A549 (cell line): ENCODE data around the gene CACNA1E. TPM values are rescaled to one million over a fixed set of nuclear protein-coding genes. Genes with fewer than 3 reads are reported as not detected.

ENCODE experiments used
- ATAC-seq, 2 experiments: fragments of 200-7000 bp in 1 of 2; fragments of >200 bp in 1 of 2; cut with Nextera tagmentation in 1 of 2; cut with Tn5 transposase in 1 of 2; 3 replicates each; pipeline versions ENCODE4 v1.8.0 to v1.9.1; 2018 to 2020; ENCODE audit warnings: mild to moderate bottlenecking in 1 of 2, moderate library complexity in 1 of 2
- CTCF ChIA-PET: fragments of 300-600 bp; sonication (Branson Sonifier 250); formaldehyde crosslinking; extraction: SDS; loops from one replicate; lab custom pipeline; 2021; ENCODE audit warnings: antibody characterized with exemption, inconsistent platforms; lab: Yijun Ruan, JAX
- POLR2A ChIA-PET: fragments of 350-600 bp; formaldehyde crosslinking; extraction: SDS; loops from one replicate; lab custom pipeline; 2021; ENCODE audit warnings: antibody characterized with exemption, inconsistent platforms; lab: Yijun Ruan, JAX
- DNase-seq, 2 experiments: peaks; one replicate each; pipeline versions ENCODE4 v3.0.0 to v3.0.0-alpha.2; 2011 to 2016; ENCODE audit warnings: low read depth in 1 of 2, low spot score in 1 of 2
- FAIRE-seq: peaks from 2 replicates; lab custom pipeline; 2011; peaks lifted over from hg19 to GRCh38; lab: Jason Lieb, UNC
- H3K27ac ChIP-seq, 2 experiments: fragments of >200 bp; sonication (Bioruptor Twin); formaldehyde crosslinking; 3 replicates each; pipeline ENCODE4 v1.5.1; 2016 to 2017
- H3K4me1 ChIP-seq: fragments of >200 bp; sonication (Bioruptor Twin); formaldehyde crosslinking; 3 replicates; pipeline ENCODE4 v1.6.1; 2016
- H3K4me2 ChIP-seq: fragments of >200 bp; sonication (Bioruptor Twin); formaldehyde crosslinking; 3 replicates; pipeline ENCODE4 v1.6.1; 2016
- H3K4me3 ChIP-seq: fragments of >200 bp; sonication (Bioruptor Twin); formaldehyde crosslinking; 3 replicates; pipeline ENCODE4 v1.5.1; 2016
- H3K9me3 ChIP-seq: fragments of >200 bp; sonication (Bioruptor Twin); formaldehyde crosslinking; 3 replicates; pipeline ENCODE4 v1.6.1; 2016
- CBX2 ChIP-seq: fragments of 200-600 bp; sonication (generic); IDR thresholded peaks from 2 replicates; pipeline ENCODE4 v1.6.1; 2016; ENCODE audit warnings: low read depth, mild to moderate bottlenecking, borderline replicate concordance
- E2F6 ChIP-seq: IDR thresholded peaks from 2 replicates; pipeline ENCODE4 v1.6.1; 2012; ENCODE audit warnings: low read depth, borderline replicate concordance
- FOXS1 ChIP-seq: fragments of 250-450 bp; sonication (Bioruptor Pico); IDR thresholded peaks from 2 replicates; pipeline ENCODE4 v1.5.0; 2020; ENCODE audit warnings: mild to moderate bottlenecking, moderate library complexity
- HOXB13 ChIP-seq: fragments of 250-450 bp; sonication (Bioruptor Pico); IDR thresholded peaks from 2 replicates; pipeline ENCODE4 v1.5.0; 2020; ENCODE audit warnings: low read depth, mild to moderate bottlenecking, moderate library complexity
- HOXB5 ChIP-seq: fragments of 250-450 bp; sonication (Bioruptor Pico); IDR thresholded peaks from 2 replicates; pipeline ENCODE4 v1.5.0; 2020; ENCODE audit warnings: mild to moderate bottlenecking, moderate library complexity
- MAFK ChIP-seq: fragments of 450-650 bp; IDR thresholded peaks from 2 replicates; pipeline ENCODE4 v1.6.1; 2014; ENCODE audit not compliant: partially characterized antibody
- POLR2AphosphoS2 ChIP-seq: conservative IDR thresholded peaks from 2 replicates; pipeline ENCODE4 v1.6.1; 2012; ENCODE audit warnings: low read length, improper control_type of control experiment, inconsistent platforms
- REST ChIP-seq: fragments of 200-600 bp; sonication (generic); IDR thresholded peaks from 2 replicates; pipeline ENCODE4 v1.6.1; 2016; ENCODE audit warnings: antibody characterized with exemption, mild to moderate bottlenecking, moderate library complexity
- RNF2 ChIP-seq: fragments of 200-600 bp; sonication (generic); IDR thresholded peaks from 2 replicates; pipeline ENCODE4 v1.6.1; 2016; ENCODE audit warnings: low read depth, mild to moderate bottlenecking, antibody characterized with exemption, moderate library complexity, borderline replicate concordance
- WGBS: methylation state at CpG from one replicate; pipeline ENCODE4 v1.1.6; 2017; ENCODE audit errors: missing lambda C conversion rate; 5-methylcytosine and 5-hydroxymethylcytosine counted together
- polyA plus RNA-seq, 4 experiments: library from polyadenylated mRNA; depleted of rRNA in 3 of 4; stranded (reverse); fragments of >200 nt; fragmentation: RNase III in 1 of 4; extraction: RNeasy Plus Mini Kit Qiagen cat#74134 plus additional on column Dnase treatment in 1 of 4; gene quantifications; 2 replicates in 3 of 4; 3 replicates in 1 of 4; pipeline ENCODE4 v1.2.3, GENCODE V29; 2011 to 2017
- TF ChIP-seq, protein P1 (sequence below): IDR thresholded peaks from 2 replicates; pipeline ENCODE4 v1.6.1; 2012
- TF ChIP-seq, protein P2 (sequence below): fragments of >200 bp; sonication (Bioruptor Twin); formaldehyde crosslinking; IDR thresholded peaks from 3 replicates; pipeline ENCODE4 v1.5.1; 2016
- TF ChIP-seq, protein P3 (sequence below): fragments of 250-450 bp; sonication (Bioruptor Pico); IDR thresholded peaks from 2 replicates; pipeline ENCODE4 v1.5.0; 2020; ENCODE audit warnings: low read depth, mild to moderate bottlenecking, moderate library complexity

CACNA1E gene
- polyA plus RNA-seq, 2 of the 4 experiments (the other 2 are of a cell fraction): 0.01 TPM; not detected in 1

- H3K4me2 ChIP-seq: peak overlapping the region; percentile 59; the same call in 1 of the 3 replicates
- no peaks in the 10 kb centered on the region for H3K9me3 ChIP-seq
- ATAC-seq: no peak
- DNase-seq: no peak
- no peak for TF ChIP-seq HOXB5 (CRISPR knock-in tag)
- H3K4me1 ChIP-seq: no peaks in the 10 kb centered on the region
- ChIA-PET CTCF (interaction anchor here (1.0 kb wide), 1 partner anchor 601 kb away, joined by 3 read pairs; no protein-coding TSS in a partner anchor), POLR2A (no interaction called here)
- H3K4me3 ChIP-seq: no peak overlapping the region
- 84% methylated on average over 34 of the region's 36 CpGs for WGBS
- no peak for FAIRE-seq
- H3K27ac ChIP-seq: no peak overlapping the region
Observed at GRCh38 chr1:181482001-181482430, 1.3 kb upstream of the CACNA1E start.

GRCh38 chr1:181482521-181483284 is 614 bp upstream of the CACNA1E start:
- CTCF ChIA-PET: interaction anchor here (0.7 kb wide), 2 partner anchors 52 to 194 kb away, joined by 3 to 5 read pairs; no protein-coding TSS in a partner anchor
- DNase-seq: peak in 1 of 2 experiments; percentile 12
- Histone ChIP-seq H3K4me1 (no peaks in the 10 kb centered on the region), H3K4me3 (0 out of 3 replicates have a peak overlapping the region, but pooled peaks have one; percentile 18), H3K27ac (no peak overlapping the region)
- WGBS: 30% methylated on average over 44 of the region's 62 CpGs
- TF ChIP-seq E2F6: peak; percentile 55; the same call in 1 of the 2 replicates
- TF ChIP-seq, protein P1, sequence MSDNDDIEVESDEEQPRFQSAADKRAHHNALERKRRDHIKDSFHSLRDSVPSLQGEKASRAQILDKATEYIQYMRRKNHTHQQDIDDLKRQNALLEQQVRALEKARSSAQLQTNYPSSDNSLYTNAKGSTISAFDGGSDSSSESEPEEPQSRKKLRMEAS: 0 out of 2 replicates have a peak, but pooled peaks have one; percentile 28
- TF ChIP-seq CBX2: no peak
- TF ChIP-seq, all 56 proteins: peak for 2
- H3K4me2 ChIP-seq: peak overlapping the region; percentile 59
- no peaks in the 10 kb centered on the region for H3K9me3 ChIP-seq
- FAIRE-seq (no peak), ATAC-seq (peak in 1 of 2 experiments; percentile 58; a peak in 3 of 6 replicates)
- POLR2A ChIA-PET: no interaction called here

- Histone ChIP-seq H3K4me3 (no peak overlapping the region), H3K4me1 (no peaks in the 10 kb centered on the region), H3K27ac (no peak overlapping the region), H3K4me2 (no peak overlapping the region), H3K9me3 (no peaks in the 10 kb centered on the region)
- TF ChIP-seq POLR2AphosphoS2: no peak
- TF ChIP-seq, protein P2, sequence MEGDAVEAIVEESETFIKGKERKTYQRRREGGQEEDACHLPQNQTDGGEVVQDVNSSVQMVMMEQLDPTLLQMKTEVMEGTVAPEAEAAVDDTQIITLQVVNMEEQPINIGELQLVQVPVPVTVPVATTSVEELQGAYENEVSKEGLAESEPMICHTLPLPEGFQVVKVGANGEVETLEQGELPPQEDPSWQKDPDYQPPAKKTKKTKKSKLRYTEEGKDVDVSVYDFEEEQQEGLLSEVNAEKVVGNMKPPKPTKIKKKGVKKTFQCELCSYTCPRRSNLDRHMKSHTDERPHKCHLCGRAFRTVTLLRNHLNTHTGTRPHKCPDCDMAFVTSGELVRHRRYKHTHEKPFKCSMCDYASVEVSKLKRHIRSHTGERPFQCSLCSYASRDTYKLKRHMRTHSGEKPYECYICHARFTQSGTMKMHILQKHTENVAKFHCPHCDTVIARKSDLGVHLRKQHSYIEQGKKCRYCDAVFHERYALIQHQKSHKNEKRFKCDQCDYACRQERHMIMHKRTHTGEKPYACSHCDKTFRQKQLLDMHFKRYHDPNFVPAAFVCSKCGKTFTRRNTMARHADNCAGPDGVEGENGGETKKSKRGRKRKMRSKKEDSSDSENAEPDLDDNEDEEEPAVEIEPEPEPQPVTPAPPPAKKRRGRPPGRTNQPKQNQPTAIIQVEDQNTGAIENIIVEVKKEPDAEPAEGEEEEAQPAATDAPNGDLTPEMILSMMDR: no peak
- TF ChIP-seq HOXB13 (CRISPR knock-in tag): no peak
- no peak for TF ChIP-seq RNF2
- TF ChIP-seq, protein P3, sequence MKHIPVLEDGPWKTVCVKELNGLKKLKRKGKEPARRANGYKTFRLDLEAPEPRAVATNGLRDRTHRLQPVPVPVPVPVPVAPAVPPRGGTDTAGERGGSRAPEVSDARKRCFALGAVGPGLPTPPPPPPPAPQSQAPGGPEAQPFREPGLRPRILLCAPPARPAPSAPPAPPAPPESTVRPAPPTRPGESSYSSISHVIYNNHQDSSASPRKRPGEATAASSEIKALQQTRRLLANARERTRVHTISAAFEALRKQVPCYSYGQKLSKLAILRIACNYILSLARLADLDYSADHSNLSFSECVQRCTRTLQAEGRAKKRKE (CRISPR knock-in tag): no peak
- no peak for TF ChIP-seq MAFK
- no peak for TF ChIP-seq FOXS1 (CRISPR knock-in tag)
- TF ChIP-seq REST: no peak
- no peak for ATAC-seq
- CTCF ChIA-PET: interaction anchor here (0.7 to 1.4 kb wide), 4 partner anchors 9 to 757 kb away, joined by 3 to 5 read pairs (median 4); no protein-coding TSS in a partner anchor
- 10% methylated on average over 2 of the region's 2 CpGs for WGBS
- FAIRE-seq: no peak
- POLR2A ChIA-PET: no interaction called here
- no peak for DNase-seq
Observed at GRCh38 chr1:181484821-181485220, 1.5 kb downstream of the CACNA1E start.
